DMS53 treated with DMSO at 0.1 percent for 48 hours (cell line): Measurements from ENCODE around the gene APBB2.
A peak's percentile ranks its signal among the peaks of the same experiment; 100 is the strongest.
"Not testable (repeated sequence)": the region's sequence is repeated elsewhere in the genome, so short reads cannot be mapped to it uniquely, and the experiment has no call there.

Source experiments
- DNase-seq: peaks from one replicate; lab custom pipeline; 2025; ENCODE audit not compliant: unreplicated experiment; lab: John Stamatoyannopoulos, UW

Gene APBB2

GRCh38 chr4:41029098-41029497 lies 185.2 kb downstream of the APBB2 start:
- DNase-seq, result no peak

- DNase-seq, result no peak
Measured at GRCh38 chr4:41028392-41029076, 185.8 kb downstream of the APBB2 start.

- no peak for DNase-seq
Measured at GRCh38 chr4:41026971-41027370, 187.4 kb downstream of the APBB2 start.

GRCh38 chr4:41025824-41026223 lies 188.5 kb downstream of the APBB2 start:
- DNase-seq, result no peak

- DNase-seq, result no peak
Measured at GRCh38 chr4:41024556-41025491, 189.5 kb downstream of the APBB2 start.

- no peak for DNase-seq
Measured at GRCh38 chr4:41022116-41022515, 192.2 kb downstream of the APBB2 start.

GRCh38 chr4:41015016-41015675 lies 199.2 kb downstream of the APBB2 start:
- no peak for DNase-seq

GRCh38 chr4:41014158-41014557 lies 200.2 kb downstream of the APBB2 start:
- no peak for DNase-seq

GRCh38 chr4:41013746-41014145 lies 200.6 kb downstream of the APBB2 start:
- DNase-seq, result no peak

GRCh38 chr4:41012911-41013310 lies 201.4 kb downstream of the APBB2 start:
- DNase-seq, result no peak

- DNase-seq, result no peak
Measured at GRCh38 chr4:41012293-41012692, 202.0 kb downstream of the APBB2 start.

- no peak for DNase-seq
Measured at GRCh38 chr4:41009411-41009810, 204.9 kb downstream of the APBB2 start.

GRCh38 chr4:41006141-41006540 lies 208.2 kb downstream of the APBB2 start:
- DNase-seq, result no peak

GRCh38 chr4:41002309-41002708 lies 212.0 kb downstream of the APBB2 start:
- no peak for DNase-seq

GRCh38 chr4:41000356-41000755 lies 214.0 kb downstream of the APBB2 start:
- no peak for DNase-seq

GRCh38 chr4:40998675-40999358 lies 215.5 kb downstream of the APBB2 start:
- no peak for DNase-seq

GRCh38 chr4:40995850-40996249 lies 218.5 kb downstream of the APBB2 start:
- DNase-seq, result peak; percentile 33

GRCh38 chr4:40994321-40994720 lies 220.0 kb downstream of the APBB2 start:
- not testable (repeated sequence) for DNase-seq

GRCh38 chr4:40993296-40993693 lies 221.0 kb downstream of the APBB2 start:
- not testable (repeated sequence) for DNase-seq

GRCh38 chr4:40992472-40993295 lies 221.7 kb downstream of the APBB2 start:
- no peak for DNase-seq
